Trophoblast cell (in vitro differentiated cells and primary cell): ENCODE results near the gene PPP2R2D.

ENCODE experiments used
- DNase-seq, 2 donors: peaks; one replicate each; pipeline ENCODE4 v3.0.0-alpha.2; 2016
- H2AFZ ChIP-seq: 2 replicates; pipeline ENCODE4 v1.6.1; 2013; ENCODE audit warnings: low read length, moderate library complexity, mild to moderate bottlenecking; ENCODE audit not compliant: insufficient read depth, poor library complexity
- H2AK5ac ChIP-seq: 2 replicates; pipeline ENCODE4 v1.6.1; 2013; ENCODE audit warnings: mild to moderate bottlenecking, low read length
- H2BK120ac ChIP-seq: 2 replicates; pipeline ENCODE4 v1.6.1; 2013; ENCODE audit warnings: low read length, mild to moderate bottlenecking, moderate library complexity; ENCODE audit not compliant: insufficient read depth, poor library complexity
- H2BK12ac ChIP-seq: 2 replicates; pipeline ENCODE4 v1.6.1; 2013; ENCODE audit warnings: mild to moderate bottlenecking, low read length, moderate library complexity
- H2BK5ac ChIP-seq: 2 replicates; pipeline ENCODE4 v1.6.1; 2013; ENCODE audit warnings: low read length, low read depth, moderate library complexity, mild to moderate bottlenecking; ENCODE audit not compliant: poor library complexity
- H3K14ac ChIP-seq: 2 replicates; pipeline ENCODE4 v1.6.1; 2013; ENCODE audit warnings: mild to moderate bottlenecking, low read length
- H3K18ac ChIP-seq: 2 replicates; pipeline ENCODE4 v1.6.1; 2013; ENCODE audit warnings: mild to moderate bottlenecking, low read length
- H3K23ac ChIP-seq: 2 replicates; pipeline ENCODE4 v1.6.1; 2013; ENCODE audit warnings: low read length
- H3K27ac ChIP-seq: 2 replicates; pipeline ENCODE4 v1.5.1; 2013; ENCODE audit warnings: low read depth, mild to moderate bottlenecking, inconsistent platforms, low read length, moderate library complexity
- H3K27me3 ChIP-seq: 2 replicates; pipeline ENCODE4 v1.6.1; 2013; ENCODE audit warnings: inconsistent platforms, mild to moderate bottlenecking, low read length, moderate library complexity; ENCODE audit not compliant: insufficient read depth
- H3K36me3 ChIP-seq, 2 experiments: 1 replicate in 1 of 2; 2 replicates in 1 of 2; pipeline ENCODE4 v1.6.1; 2013; ENCODE audit warnings: low read length in 2 of 2, mild to moderate bottlenecking in 2 of 2, moderate library complexity in 1 of 2; ENCODE audit not compliant: insufficient read depth in 2 of 2, control insufficient read depth in 1 of 2
- H3K4ac ChIP-seq: 2 replicates; pipeline ENCODE4 v1.6.1; 2013; ENCODE audit warnings: low read depth, mild to moderate bottlenecking, low read length, moderate library complexity
- H3K4me1 ChIP-seq, 2 experiments: 1 replicate in 1 of 2; 2 replicates in 1 of 2; pipeline ENCODE4 v1.6.1; 2013; ENCODE audit warnings: low read length in 2 of 2, mild to moderate bottlenecking in 2 of 2, moderate library complexity in 1 of 2; ENCODE audit not compliant: insufficient read depth in 2 of 2, control insufficient read depth in 1 of 2
- H3K4me2 ChIP-seq: 2 replicates; pipeline ENCODE4 v1.6.1; 2013; ENCODE audit warnings: inconsistent platforms, mild to moderate bottlenecking, low read length, moderate library complexity
- H3K4me3 ChIP-seq: 2 replicates; pipeline ENCODE4 v1.5.1; 2013; ENCODE audit warnings: mild to moderate bottlenecking, low read depth, low read length, inconsistent platforms
- H3K79me1 ChIP-seq: one replicate; pipeline ENCODE4 v1.6.1; 2013; ENCODE audit warnings: low read length
- H3K79me2 ChIP-seq: 2 replicates; pipeline ENCODE4 v1.6.1; 2013; ENCODE audit warnings: low read length, mild to moderate bottlenecking; ENCODE audit not compliant: control insufficient read depth, insufficient read depth, poor library complexity
- H3K9ac ChIP-seq: 2 replicates; pipeline ENCODE4 v1.6.1; 2013; ENCODE audit warnings: mild to moderate bottlenecking, low read length
- H3K9me3 ChIP-seq: 2 replicates; pipeline ENCODE4 v1.6.1; 2013; ENCODE audit warnings: low read depth, mild to moderate bottlenecking, control low read depth, inconsistent platforms, low read length; ENCODE audit not compliant: insufficient read depth
- H4K12ac ChIP-seq: 2 replicates; pipeline ENCODE4 v1.6.1; 2013; ENCODE audit warnings: low read depth, mild to moderate bottlenecking, low read length, moderate library complexity
- H4K8ac ChIP-seq: 2 replicates; pipeline ENCODE4 v1.6.1; 2013; ENCODE audit warnings: low read depth, mild to moderate bottlenecking, low read length, moderate library complexity
- H4K91ac ChIP-seq: one replicate; pipeline ENCODE4 v1.6.1; 2013; ENCODE audit warnings: low read depth, mild to moderate bottlenecking, low read length, moderate library complexity
- WGBS: extraction: QIAGEN DNeasy Blood & Tissue Kit; methylation state at CpG from one replicate; pipeline ENCODE4 v1.1.7; 2013; ENCODE audit warnings: missing lambda C conversion rate; ENCODE audit not compliant: insufficient read length, insufficient coverage; ENCODE audit errors: extremely low coverage; 5-methylcytosine and 5-hydroxymethylcytosine counted together

The PPP2R2D gene

DNA sequence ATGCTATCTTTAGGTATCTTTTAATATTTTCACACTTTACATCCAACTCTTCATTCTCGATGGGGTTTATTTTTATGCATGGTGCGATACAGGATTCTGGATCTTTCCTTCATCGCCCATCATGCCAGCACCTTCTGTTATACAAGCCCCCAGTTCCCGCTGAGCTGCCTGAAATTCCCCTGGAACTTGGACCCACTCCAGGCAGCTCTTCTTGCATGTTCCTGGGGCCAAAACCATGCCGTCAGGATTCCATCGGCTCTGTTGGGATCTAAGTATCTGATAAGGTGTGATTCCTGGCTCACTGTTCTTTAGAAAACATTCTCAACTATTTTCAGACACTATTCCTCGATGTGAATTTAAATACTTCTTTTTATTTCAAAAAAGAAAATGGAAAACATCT lies 40.5 kb upstream of the PPP2R2D start:
- no peaks in the 10 kb centered on the region for H3K79me1 ChIP-seq
- H3K9ac ChIP-seq, result no peak overlapping the region
- H3K23ac ChIP-seq, result no peak overlapping the region
- H4K12ac ChIP-seq, result no peak overlapping the region
- no peak overlapping the region for H3K14ac ChIP-seq
- no peaks in the 10 kb centered on the region for H3K27me3 ChIP-seq
- WGBS, result no CpG with 5 or more reads among the region's 7 CpGs
- no peak overlapping the region for H2BK12ac ChIP-seq
- H3K4me3 ChIP-seq, result no peak overlapping the region
- no peak overlapping the region for H2BK120ac ChIP-seq
- H2AK5ac ChIP-seq, result no peak overlapping the region
- no peaks in the 10 kb centered on the region for H3K4me1 ChIP-seq
- H3K9me3 ChIP-seq, result no peaks in the 10 kb centered on the region
- no peak overlapping the region for H4K8ac ChIP-seq
- no peak overlapping the region for H3K4ac ChIP-seq
- H3K18ac ChIP-seq, result no peak overlapping the region
- no peaks in the 10 kb centered on the region for H3K36me3 ChIP-seq
- H3K27ac ChIP-seq, result no peak overlapping the region
- H4K91ac ChIP-seq, result no peak overlapping the region
- no peak overlapping the region for H2BK5ac ChIP-seq
- no peak overlapping the region for H3K4me2 ChIP-seq
- no peak for DNase-seq
- H3K79me2 ChIP-seq, result no peaks in the 10 kb centered on the region
- no peak overlapping the region for H2AFZ ChIP-seq

DNA sequence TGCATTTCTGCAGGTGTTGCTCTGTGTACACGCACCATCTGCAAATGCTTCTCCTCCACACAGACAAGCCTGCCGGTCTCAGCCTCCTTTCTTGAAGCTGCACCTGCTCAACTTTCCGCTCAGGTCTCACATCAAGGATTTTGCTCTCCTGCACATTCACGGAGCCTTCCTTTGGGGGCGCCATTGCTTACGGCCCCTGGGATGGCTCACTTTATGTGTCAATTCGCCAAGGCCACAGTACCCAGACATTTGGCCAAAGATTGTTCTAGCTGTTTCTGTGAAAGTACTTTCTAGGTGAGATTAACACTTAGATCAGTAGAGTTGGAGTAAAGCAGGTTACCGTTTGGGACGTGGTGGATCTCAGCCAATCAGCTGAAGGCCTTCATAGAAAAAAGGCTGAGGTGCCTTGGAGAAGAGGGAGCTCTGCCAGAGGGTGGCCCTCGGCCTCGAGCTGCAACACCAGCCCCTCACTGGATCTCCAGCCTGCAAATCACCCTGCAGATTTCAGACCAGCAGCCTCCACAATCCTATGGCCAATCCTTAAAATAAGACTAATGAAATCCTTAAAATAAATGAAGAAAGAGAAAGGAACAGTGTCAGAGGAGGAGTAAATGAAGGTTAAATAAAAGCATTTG lies 39.9 kb upstream of the PPP2R2D start:
- H3K4me1 ChIP-seq, result no peaks in the 10 kb centered on the region
- no peaks in the 10 kb centered on the region for H3K79me2 ChIP-seq
- no peak overlapping the region for H3K9ac ChIP-seq
- no peak overlapping the region for H2AFZ ChIP-seq
- H3K36me3 ChIP-seq, result no peaks in the 10 kb centered on the region
- no peaks in the 10 kb centered on the region for H3K27me3 ChIP-seq
- no peaks in the 10 kb centered on the region for H3K9me3 ChIP-seq
- H4K91ac ChIP-seq, result no peak overlapping the region
- H3K4ac ChIP-seq, result no peak overlapping the region
- no peak overlapping the region for H2BK5ac ChIP-seq
- no peak overlapping the region for H3K23ac ChIP-seq
- no peak overlapping the region for H2AK5ac ChIP-seq
- WGBS, result no CpG with 5 or more reads among the region's 11 CpGs
- no peak overlapping the region for H3K27ac ChIP-seq
- no peak overlapping the region for H3K4me2 ChIP-seq
- no peak overlapping the region for H3K18ac ChIP-seq
- no peak for DNase-seq
- H2BK12ac ChIP-seq, result no peak overlapping the region
- H4K12ac ChIP-seq, result no peak overlapping the region
- no peaks in the 10 kb centered on the region for H3K79me1 ChIP-seq
- no peak overlapping the region for H2BK120ac ChIP-seq
- H3K14ac ChIP-seq, result no peak overlapping the region
- no peak overlapping the region for H4K8ac ChIP-seq
- H3K4me3 ChIP-seq, result no peak overlapping the region

DNA sequence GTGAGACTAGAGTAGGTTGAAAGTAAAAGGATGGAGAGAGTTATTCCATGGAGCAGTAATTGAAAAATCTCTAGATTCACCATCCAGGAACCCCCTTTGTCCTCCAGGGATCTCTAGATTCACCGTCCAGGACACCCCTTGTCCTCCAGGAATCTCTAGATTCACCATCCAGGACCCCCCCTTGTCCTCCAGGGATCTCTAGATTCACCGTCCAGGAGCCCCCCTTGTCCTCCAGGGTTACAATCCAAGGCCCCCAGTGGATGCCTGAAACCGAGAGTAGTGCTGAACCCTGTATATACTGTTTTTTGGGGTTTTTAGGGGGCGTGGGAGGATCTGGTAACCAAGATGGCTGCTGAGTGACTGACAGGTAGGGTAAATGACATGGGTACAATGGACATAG lies 38.3 kb upstream of the PPP2R2D start:
- no peak overlapping the region for H4K8ac ChIP-seq
- no peaks in the 10 kb centered on the region for H3K4me1 ChIP-seq
- no CpG with 5 or more reads among the region's 4 CpGs for WGBS
- H3K4me2 ChIP-seq, result no peak overlapping the region
- H2BK5ac ChIP-seq, result no peak overlapping the region
- H3K14ac ChIP-seq, result no peak overlapping the region
- no peak for DNase-seq
- H2BK12ac ChIP-seq, result no peak overlapping the region
- no peak overlapping the region for H3K4me3 ChIP-seq
- H3K9ac ChIP-seq, result no peak overlapping the region
- no peak overlapping the region for H2AK5ac ChIP-seq
- H3K27ac ChIP-seq, result no peak overlapping the region
- no peaks in the 10 kb centered on the region for H3K36me3 ChIP-seq
- H4K91ac ChIP-seq, result no peak overlapping the region
- no peak overlapping the region for H3K18ac ChIP-seq
- no peak overlapping the region for H3K4ac ChIP-seq
- H3K79me2 ChIP-seq, result no peaks in the 10 kb centered on the region
- no peak overlapping the region for H2BK120ac ChIP-seq
- no peaks in the 10 kb centered on the region for H3K79me1 ChIP-seq
- no peaks in the 10 kb centered on the region for H3K27me3 ChIP-seq
- H3K9me3 ChIP-seq, result no peaks in the 10 kb centered on the region
- H3K23ac ChIP-seq, result no peak overlapping the region
- no peak overlapping the region for H4K12ac ChIP-seq
- H2AFZ ChIP-seq, result no peak overlapping the region

DNA sequence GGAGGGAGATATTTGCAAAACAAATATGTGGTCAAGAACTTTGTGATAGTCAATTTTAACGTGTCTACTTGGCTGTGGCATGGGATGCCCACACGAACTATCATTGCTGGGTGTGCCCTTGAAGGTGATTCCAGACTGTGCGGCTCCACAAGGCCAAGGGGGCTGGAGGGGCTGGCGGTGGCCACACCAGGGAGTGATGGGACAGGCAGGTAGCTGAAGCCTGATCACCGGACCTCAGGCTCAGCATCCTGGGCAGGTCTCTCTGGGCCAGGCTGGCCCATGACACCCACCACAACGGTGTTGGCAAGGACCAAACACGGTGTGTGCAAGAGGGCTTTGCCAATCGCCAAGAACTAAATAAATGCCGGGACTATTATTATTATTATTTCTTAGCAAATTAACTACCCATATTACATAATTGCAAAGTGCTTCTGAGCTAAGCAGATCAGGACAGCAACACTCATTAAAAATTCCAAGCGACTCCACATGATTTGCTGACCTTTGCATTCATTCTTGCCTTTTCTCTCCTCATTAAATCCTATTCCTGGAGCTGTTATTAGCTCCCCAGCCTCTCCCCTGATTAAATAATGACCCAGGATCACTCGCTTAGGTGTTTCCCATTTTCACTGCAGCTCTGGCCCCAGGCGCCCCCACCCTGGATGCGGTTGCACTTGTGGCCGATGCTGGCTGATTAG lies 35.4 kb upstream of the PPP2R2D start:
- no peak overlapping the region for H4K91ac ChIP-seq
- no peak overlapping the region for H3K4me3 ChIP-seq
- H3K79me2 ChIP-seq, result no peaks in the 10 kb centered on the region
- no peak overlapping the region for H2BK12ac ChIP-seq
- H3K14ac ChIP-seq, result no peak overlapping the region
- no peak overlapping the region for H3K4ac ChIP-seq
- no peaks in the 10 kb centered on the region for H3K36me3 ChIP-seq
- H2BK5ac ChIP-seq, result no peak overlapping the region
- H3K9me3 ChIP-seq, result no peaks in the 10 kb centered on the region
- no peaks in the 10 kb centered on the region for H3K27me3 ChIP-seq
- no peak overlapping the region for H4K12ac ChIP-seq
- no peak overlapping the region for H4K8ac ChIP-seq
- no CpG with 5 or more reads among the region's 14 CpGs for WGBS
- DNase-seq, result no peak
- H3K23ac ChIP-seq, result no peak overlapping the region
- H2AFZ ChIP-seq, result no peak overlapping the region
- no peak overlapping the region for H3K9ac ChIP-seq
- no peak overlapping the region for H2AK5ac ChIP-seq
- no peak overlapping the region for H2BK120ac ChIP-seq
- no peaks in the 10 kb centered on the region for H3K4me1 ChIP-seq
- no peak overlapping the region for H3K27ac ChIP-seq
- H3K4me2 ChIP-seq, result no peak overlapping the region
- H3K18ac ChIP-seq, result no peak overlapping the region
- no peaks in the 10 kb centered on the region for H3K79me1 ChIP-seq
